GM04504 (cell line): ENCODE results near the gene GOLGA2.
"Not testable (repeated sequence)": the region's sequence is repeated elsewhere in the genome, so short reads cannot be mapped to it uniquely, and the experiment has no call there.

ENCODE experiments used
- DNase-seq: peaks from one replicate; pipeline ENCODE4 v3.0.0-alpha.2; 2012; ENCODE audit warnings: low read depth

GOLGA2 gene

DNA sequence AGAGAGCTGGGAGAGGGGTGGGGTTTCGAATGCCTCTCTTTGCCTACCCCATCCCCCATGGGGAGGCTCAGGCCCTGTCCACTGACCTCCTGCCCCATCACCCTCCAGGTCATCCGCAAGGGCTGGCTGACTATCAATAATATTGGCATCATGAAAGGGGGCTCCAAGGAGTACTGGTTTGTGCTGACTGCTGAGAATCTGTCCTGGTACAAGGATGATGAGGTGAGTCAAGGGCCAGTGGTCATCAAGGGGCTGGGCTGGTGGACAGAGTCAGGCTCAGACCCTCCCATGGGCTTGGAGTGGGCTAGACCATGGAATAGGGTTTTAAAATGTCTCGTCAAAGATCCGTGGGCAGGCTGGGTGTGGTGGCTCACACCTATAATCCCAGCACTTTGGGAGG lies 33.7 kb downstream of the GOLGA2 start:
- DNase-seq: no peak

DNA sequence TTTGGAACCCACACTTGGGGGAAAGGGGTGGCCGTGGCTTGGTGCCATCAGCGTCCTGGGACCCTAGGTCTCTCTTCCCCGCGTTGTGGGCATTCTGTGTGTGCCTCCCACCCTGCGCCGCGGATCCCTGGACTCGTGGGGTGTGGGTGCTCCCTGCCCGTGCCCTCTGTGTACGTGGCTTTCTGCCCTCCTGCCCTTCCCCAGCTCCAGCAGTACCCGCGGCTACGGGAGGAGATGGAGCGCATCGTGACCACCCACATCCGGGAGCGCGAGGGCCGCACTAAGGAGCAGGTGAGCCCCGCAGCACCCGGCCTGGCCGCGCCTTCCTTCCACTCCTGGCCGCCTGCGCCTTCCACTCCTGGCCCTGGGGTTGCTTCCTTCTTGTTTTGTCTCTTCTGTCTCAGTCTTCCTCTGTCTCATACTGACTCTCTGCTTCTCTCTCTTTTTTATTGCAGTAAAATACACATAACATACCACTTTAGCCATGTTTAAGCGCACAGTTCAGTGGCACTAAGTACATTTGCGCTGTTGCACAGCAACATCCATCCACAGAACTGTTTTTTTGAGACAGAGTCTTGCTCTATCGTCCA lies 41.9 kb downstream of the GOLGA2 start:
- no peak for DNase-seq

DNA sequence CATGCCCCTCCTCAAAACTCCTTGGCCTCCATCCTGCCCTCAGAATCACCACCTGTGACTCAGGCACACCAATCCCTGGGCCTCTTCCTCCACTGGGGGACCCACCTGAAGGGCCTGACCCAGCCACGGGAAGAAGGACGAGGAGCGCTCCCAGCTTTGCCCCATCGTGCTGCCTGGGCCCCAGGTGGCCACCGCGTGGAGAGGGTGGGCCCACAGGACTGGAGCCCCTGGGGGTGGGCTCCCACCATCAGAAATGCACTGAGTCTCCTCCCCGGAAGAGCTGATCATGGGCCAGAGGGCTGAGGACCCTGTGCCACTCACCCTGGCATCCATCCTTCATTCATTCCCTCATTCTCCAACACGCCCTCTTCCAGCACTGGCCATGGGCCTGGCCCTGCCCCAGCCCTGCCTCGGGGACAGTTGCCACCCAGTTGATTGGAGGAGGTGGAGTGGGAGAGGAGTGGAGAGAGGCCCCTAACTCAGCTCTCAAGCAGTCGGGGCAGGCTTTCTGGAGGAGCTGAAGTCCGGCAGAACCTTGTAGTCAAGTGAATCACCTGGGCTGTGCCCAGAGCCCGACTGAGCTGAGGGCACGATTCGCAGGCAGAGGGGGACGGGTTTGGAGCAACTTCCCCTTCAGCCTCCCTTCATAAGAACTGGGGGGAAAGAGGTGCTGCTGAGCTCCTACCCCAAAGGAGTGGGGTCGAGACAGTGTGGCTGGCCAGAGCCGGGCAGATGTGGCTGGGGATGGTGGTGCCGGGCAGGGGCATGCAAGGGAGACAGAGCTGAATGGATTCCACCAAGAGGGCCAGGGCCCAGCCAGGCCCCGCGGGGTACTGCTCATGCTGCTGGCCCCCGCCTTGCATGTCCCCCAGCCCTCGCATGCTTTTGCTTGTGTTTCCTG lies 43.0 kb downstream of the GOLGA2 start:
- no peak for DNase-seq

DNA sequence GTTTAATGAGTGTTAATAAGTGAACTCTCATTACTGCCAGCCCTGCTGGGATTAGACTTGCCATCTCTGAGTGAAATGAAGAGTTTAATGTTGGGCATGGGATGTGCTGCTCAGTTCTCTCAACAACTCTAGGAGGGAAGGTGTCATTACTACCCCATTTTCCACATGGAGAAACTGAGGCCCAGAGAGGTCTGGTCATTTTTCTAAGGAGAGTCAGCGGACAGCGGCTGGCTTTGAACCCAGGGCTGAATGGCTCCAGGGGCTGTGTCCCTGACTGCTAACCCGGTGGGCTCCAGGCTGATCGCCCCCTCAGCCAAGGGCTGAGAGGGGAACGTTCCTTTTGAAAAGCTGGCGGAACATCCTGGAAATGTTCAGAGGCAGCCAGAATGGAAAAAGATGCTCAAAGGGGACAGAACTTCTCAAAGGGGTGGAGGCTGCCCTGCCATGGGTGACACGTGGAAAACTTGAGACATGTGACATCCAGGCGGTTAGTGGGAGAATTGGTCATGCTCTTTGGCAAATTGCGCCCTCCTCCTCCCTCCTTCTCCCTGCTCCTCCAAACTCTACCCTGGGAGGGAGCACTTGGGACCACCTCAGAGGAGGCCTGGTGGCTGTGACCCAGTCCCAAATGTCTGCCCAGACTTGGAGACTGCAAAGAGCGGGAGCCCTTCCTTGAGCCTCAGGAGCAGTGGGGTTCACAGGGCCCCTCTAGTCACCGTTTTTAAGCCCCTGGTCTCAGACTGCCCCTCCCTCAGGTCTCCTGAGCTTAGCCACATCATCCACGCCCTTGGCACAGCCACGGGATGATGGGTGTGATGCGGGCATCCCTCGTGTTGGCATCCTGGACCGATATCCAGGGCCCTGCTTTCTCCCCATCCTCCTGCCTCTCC lies 43.9 kb downstream of the GOLGA2 start:
- DNase-seq: no peak

DNA sequence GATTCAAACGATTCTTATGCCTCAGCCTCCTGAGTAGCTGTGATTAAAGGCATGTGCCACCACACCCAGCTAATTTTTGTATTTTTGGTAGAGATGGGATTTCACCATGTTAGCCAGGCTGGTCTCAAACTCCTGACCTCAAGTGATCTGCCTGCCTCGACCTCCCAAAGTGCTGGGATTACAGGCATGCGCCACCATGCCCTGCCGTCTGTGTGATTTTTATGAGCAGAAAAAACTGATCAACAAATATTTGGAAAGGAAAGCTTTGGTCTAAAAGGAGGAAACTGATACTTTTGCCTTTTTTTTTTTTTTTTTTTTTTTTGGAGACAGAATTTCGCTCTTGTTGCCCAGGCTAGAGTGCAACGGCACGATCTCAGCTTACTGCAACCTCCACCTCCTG lies 44.9 kb downstream of the GOLGA2 start:
- DNase-seq: not testable (repeated sequence)

DNA sequence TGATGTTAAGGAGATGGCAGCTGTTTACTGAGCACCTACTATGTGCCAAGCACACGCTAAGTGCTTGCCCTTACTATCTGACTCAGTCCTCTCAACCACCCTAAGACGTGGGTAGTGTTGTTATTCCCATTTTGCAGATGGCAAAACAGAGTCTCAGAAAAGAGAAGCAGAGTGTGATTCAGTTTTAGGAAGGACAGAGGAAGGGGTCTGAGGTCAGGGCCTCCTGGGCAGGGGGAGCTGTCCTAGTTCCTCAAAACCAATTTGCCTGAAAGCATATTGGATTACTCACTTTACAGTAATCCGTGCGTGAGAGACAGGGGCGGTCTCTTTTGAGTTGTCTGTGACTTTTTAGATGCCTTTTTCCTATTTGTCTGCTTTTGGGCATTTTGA lies 49.4 kb downstream of the GOLGA2 start:
- no peak for DNase-seq

DNA sequence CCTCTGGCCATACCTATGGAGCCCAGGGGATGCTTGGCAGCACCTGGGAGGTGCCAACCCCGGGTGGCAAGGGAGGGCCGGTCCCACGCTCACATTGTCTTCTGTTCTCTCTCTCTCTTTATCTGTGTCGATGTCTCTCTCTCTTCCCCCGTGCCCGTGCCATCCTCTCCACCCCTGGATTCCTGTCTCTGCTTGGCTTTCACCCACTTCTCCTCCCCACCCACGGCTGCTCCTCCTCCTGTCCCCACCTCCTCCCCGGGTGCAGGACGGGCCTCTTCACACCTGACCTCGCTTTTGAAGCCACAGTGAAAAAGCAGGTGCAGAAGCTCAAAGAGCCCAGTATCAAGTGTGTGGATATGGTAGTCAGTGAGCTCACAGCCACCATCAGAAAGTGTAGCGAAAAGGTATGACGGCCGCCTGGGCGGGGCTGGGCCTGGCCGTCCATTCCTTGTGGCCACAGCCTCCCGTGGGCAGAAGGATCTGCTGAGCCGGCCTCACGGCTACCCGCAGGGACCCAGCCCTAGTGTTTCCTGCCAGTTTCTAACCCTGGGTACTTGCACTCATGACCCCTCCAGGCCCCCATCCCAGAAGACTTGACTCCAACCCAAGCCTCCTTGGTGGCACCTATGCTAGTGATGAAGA lies 49.9 kb downstream of the GOLGA2 start:
- DNase-seq: no peak

DNA sequence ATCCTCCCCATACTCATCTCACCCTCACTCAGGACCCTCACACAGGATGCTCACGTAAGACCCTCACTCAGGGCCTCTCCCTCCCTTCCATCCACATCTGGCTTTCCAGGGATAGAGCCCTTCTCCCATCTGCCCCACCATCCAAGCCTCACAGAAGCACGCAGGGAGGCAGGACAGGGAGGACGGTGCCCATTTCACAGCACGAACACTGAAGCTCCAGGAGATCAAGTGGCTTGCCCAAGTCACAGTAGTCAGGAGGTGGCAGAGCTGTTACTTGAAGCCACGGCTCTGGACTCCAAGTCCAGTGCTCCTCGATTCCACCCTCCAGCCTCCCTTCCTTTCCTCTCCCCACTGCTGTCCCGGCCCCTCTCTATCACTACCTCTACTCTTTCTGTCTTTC lies 50.9 kb downstream of the GOLGA2 start:
- no peak for DNase-seq

DNA sequence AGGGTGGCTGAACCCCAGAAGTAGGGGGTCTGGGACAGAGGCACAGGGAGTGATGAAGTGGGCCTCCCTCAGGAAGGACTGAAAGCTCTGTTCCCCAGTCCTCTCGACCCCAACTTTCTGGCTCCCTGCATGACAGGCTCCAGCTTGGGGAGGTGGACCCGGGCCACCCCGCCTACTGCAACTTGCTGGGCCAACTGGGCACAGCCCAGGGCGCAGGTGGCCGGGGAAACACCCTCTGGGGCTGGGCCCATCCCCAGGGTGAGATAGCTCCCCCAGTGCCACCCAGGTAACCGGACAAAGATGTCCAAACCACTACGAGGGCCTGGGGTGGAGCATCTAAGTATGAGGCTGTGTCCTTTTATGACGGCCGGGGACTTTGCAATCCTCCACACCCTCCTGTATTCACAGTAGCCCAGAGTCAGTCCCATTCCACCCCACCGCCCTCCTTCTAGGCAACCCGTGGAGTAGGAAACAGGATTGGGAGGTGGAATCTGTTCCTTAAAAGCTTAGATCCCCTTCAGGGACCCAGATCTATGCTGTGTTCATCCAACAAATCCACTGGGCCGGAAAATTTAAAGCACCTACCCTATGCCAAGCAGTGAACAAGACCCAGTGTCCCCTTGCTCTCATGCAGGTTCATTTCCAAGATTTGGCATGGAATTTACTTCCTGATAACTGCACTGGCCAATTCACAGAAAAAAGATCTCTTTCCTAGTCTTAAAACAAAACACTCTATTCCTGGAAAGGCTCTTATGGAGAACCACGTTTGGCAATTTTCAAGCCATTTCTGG lies 52.7 kb downstream of the GOLGA2 start:
- no peak for DNase-seq

DNA sequence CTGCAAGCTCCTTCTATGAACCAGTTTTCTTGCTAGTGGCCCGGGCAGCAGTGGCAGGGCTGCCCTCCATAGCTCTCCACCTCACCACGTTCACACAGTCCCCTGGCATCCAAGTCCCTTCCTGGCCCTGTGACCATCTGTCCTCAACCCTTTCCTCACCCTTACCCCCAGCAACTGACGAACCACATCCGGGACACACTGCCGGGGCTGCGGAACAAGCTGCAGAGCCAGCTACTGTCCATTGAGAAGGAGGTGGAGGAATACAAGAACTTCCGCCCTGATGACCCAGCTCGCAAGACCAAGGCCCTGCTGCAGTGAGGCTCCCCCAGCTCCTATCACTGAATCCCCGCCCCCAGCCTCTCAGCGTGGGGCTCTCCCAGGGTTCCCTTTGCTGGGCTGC lies 53.8 kb downstream of the GOLGA2 start:
- no peak for DNase-seq

DNA sequence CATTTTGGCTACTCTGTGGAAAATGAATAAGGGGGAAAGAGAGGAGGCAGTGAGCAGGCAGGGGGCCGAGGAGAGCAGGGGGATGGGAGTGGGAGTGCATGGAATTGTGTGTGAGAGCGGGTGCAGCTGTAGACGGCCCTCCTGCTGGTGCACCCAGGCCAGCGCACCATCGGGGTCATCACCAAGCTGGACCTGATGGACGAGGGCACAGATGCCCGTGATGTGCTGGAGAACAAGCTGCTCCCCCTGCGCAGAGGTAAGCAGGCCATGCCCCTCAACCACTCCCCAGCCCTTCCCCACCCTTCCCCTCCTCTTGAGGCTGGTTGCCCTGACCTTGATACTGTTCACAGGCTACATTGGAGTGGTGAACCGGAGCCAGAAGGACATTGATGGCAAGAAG lies 56.0 kb downstream of the GOLGA2 start:
- DNase-seq: no peak

DNA sequence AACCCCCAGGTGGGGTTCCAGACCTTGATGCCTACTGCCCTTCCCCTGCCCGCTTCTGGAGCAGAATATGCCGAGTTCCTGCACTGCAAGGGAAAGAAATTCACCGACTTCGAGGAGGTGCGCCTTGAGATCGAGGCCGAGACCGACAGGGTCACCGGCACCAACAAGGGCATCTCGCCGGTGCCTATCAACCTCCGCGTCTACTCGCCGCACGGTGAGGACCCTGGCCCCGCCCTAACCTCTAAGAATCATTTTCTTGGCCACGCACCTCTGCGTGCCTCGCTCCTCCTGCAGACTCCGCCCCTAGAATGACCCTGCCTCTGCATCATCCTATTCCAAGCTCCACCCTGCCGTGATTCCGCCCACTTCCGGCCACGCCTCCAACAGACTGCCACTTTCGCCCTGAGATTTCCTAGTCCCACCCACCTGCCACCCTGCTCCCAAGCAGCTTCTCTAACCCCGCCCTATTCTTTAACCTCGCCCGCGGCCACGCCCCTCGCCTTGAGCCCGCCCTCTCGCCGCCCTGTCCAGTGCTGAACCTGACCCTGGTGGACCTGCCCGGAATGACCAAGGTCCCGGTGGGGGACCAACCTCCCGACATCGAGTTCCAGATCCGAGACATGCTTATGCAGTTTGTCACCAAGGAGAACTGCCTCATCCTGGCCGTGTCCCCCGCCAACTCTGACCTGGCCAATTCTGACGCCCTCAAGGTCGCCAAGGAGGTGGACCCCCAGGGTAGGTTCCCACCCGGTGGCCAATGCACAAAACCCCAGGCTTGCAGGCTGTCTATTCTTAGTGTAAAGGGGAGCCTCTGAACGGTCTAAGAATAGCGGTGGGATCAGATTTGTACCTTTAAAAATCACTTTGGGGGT lies 57.1 kb downstream of the GOLGA2 start:
- no peak for DNase-seq

DNA sequence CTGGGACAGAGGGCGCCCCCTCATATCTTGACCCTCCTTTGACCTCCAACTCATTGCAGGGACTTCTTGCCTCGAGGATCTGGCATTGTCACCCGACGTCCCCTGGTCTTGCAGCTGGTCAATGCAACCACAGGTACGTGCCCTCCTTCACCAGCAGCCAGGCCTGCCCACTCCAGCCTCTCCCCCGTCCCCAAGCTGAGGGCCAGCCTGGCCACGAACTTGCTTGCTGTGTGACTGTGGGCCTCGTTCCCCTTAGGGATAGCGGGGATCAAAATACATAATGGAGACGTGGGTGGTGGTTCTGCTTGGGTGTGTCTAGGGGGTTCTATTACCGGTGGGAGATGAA lies 57.7 kb downstream of the GOLGA2 start:
- no peak for DNase-seq

DNA sequence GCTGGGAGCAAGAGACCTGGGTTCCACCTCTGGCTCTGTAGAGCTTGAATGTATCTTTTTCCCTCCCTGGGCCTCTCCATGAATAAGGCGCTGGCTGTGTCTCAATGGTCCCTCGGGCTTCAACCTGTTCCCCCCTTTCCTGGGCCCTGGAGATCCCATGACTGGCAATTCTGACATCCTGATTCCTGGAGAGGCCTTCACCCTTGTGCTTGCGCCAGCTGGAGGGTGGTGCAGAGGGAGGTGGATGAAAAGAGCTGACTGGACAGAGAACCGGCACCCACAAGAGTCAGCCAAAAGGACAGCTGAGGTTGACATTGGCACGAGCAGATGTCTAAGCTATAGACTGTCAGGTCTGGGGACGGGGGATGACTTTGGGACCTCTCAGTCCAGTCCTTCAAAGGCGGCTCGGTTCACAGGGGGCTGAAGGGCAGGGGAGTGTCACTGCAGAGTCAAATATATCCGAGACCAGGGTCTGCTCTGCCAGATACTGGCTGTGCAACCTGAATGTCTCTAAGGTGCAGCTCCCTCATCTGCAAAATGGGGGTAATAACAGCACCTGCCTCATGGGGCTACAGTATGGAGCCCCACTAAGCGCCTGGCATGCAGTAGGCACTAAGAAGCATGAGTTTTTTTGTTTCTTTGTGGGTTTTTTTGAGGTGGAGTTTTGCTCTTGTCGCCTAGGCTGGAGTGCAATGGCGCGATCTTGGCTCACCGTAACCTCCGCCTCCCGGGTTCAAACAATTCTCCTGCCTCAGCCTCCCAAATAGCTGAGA lies 58.8 kb downstream of the GOLGA2 start:
- DNase-seq: no peak

DNA sequence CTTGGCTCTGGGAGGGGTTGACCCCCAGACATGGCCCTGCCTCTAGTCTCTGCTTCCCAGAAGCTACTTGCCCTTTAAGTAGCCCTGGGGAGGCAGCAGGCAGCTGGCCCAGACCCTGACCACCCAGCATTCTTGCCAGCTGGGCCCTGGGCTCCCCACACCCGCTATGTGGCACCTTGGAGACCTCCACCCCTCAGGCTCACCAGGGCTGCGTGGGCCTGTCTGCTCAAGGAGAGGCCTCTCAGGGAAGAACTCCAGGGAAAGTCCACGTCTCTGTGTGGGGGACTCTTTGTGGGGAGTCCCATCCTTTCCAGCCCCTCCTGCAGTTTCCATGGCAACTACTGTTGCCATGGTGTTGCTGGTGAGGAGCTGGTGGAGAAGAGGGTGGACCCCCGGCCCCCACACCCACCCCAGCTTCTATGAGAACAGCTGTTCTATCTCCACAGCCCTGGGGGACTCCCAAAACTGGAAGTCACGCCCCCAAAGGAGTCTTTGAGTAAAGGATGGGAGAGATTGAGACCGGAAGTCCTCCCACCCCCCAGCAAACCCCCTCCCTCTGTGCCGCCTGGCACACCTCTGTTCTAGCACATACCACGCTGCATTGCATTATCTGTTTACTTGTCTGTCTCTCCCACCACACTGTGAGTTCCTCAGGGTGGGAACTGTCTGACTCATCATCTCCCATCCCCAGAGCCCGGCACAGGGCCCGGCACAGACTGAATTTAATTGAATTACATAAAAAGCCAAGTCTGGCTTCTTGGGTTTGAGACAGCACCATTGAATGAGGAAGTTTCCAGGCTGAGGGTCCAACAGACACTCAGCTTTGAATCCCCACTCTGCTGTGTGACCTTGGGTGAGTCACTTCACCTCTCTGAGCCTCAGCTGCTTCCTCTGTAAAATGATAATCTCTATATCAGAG lies 60.1 kb downstream of the GOLGA2 start:
- DNase-seq: peak; percentile 49

DNA sequence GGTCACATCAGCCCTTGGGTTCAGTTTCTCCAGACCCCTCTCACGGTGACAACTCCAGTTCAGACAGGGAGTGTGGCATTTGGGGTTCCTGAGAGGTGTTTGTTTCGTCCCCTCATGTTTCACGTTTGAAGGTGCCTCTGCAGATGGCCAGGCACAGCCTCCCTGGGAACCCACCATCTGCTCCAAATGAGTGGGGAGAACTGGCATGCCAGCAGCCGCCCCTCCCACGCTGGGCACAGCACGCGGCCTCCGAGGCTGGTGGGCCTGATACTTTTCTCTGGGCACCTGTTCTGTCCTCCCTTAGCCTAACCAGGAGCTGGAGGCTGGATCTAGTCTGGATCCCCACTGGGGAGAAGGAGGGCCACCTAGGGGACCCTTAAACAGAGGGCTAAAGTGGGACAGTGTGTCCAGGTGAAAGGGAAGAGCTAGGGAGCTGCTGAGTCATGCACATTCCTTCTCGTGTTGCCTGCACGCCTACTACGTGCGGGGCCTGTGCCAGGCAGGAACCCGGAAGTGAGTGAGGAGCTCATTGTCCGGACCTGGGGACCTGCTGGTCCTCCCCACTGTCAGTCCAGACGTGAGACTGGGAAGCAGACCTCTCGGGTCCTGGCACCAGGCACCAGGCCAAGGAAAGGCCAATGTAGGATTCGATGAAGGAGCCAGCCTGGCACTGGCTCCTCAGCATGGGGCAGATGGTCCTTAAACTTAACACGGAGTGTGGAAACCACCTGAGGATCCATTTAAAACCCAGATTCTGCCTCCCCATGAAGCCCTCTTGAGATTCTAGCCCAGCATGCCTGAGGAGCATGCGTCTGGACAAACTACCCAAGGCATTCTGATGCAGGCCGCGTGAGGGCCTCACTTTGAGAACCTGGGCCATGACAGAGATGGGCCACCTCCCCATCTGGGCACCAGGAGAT lies 61.0 kb downstream of the GOLGA2 start:
- DNase-seq: no peak

DNA sequence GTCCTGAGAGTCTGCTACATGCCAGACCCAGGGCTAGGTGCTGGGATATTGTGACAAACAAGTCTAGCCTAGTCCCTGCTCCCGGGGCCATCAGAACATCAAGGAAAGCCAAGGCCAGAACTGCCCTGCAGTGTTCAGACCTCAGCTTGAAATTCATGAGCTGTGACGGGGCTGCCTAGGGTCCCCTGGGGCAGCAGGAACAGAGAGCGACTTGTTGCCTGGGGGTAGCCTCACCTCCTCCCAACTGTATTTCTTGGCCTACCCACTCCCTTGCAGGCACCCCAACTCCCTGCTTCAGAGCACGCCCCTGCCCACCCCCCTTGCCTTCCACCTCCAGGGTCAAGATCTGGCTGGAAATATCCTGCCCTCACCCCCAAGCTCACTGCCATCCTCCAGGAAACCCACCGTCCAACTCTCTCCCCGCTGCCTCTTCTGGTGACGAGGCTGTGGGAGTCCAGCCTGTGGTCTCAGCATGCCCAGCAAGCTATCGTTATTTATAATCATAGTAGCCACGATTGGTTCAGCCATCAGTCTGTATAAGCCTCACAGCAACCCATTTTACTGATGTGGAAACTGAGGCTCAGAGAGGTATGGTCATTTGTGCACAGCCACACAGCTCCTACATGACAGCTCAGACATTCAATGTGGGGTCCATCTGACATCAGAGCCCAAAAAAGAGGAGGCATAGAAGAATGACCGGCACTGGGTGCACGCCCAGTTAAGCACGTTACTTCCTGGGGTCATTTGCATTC lies 61.9 kb downstream of the GOLGA2 start:
- no peak for DNase-seq
